CD4-positive, alpha-beta memory T cell (primary cell): ENCODE data around the gene ABCA3. TPM values are rescaled to one million over a fixed set of nuclear protein-coding genes. Genes with fewer than 3 reads are reported as not detected.
A peak's percentile ranks its signal among the peaks of the same experiment; 100 is the strongest.

ENCODE experiments used
- CTCF ChIA-PET: fragments of 350-600 bp; sonication (Branson Sonifier 250); formaldehyde crosslinking; loops from one replicate; lab custom pipeline; 2021; ENCODE audit warnings: inconsistent platforms; ENCODE audit not compliant: partially characterized antibody; lab: Charles Lee
- POLR2A ChIA-PET: fragments of 350-600 bp; sonication (Branson Sonifier 250); formaldehyde crosslinking; loops from one replicate; lab custom pipeline; 2021; ENCODE audit not compliant: partially characterized antibody; lab: Charles Lee
- DNase-seq, 5 donors: peaks; one replicate each; pipeline versions ENCODE4 v3.0.0 to v3.0.0-alpha.2; 2020 to 2022; ENCODE audit warnings: mixed read lengths in 1 of 5
- H3K27ac ChIP-seq: one replicate; pipeline ENCODE4 v1.7.0; 2013; ENCODE audit warnings: low read depth, low read length
- H3K27me3 ChIP-seq: 2 replicates; pipeline ENCODE4 v1.7.0; 2013; ENCODE audit warnings: mild to moderate bottlenecking, low read length, moderate library complexity; ENCODE audit not compliant: insufficient read depth
- H3K36me3 ChIP-seq: 2 replicates; pipeline ENCODE4 v1.7.0; 2013; ENCODE audit warnings: mild to moderate bottlenecking, low read length, moderate library complexity; ENCODE audit not compliant: insufficient read depth
- H3K4me1 ChIP-seq: 2 replicates; pipeline ENCODE4 v1.7.0; 2013; ENCODE audit warnings: mild to moderate bottlenecking, low read length, moderate library complexity; ENCODE audit not compliant: insufficient read depth
- H3K4me3 ChIP-seq, 2 donors: one replicate each; pipeline ENCODE4 v1.7.0; 2013; ENCODE audit warnings: low read length in 2 of 2, mild to moderate bottlenecking in 1 of 2
- H3K9me3 ChIP-seq, 2 donors: one replicate each; pipeline ENCODE4 v1.7.0; 2013; ENCODE audit warnings: low read length in 2 of 2, control low read depth in 1 of 2; ENCODE audit not compliant: control insufficient read depth in 1 of 2
- H3K27ac Mint-ChIP-seq, 7 donors: one replicate each; pipeline ENCODE4 v1.8.0; 2020 to 2021; ENCODE audit warnings: mixed read lengths in 7 of 7, mild to moderate bottlenecking in 6 of 7, inconsistent platforms in 3 of 7, moderate library complexity in 3 of 7
- H3K27me3 Mint-ChIP-seq, 2 donors: one replicate each; pipeline ENCODE4 v1.8.0; 2020 to 2021; ENCODE audit warnings: mixed read lengths in 2 of 2
- H3K36me3 Mint-ChIP-seq, 2 donors: one replicate each; pipeline ENCODE4 v1.8.0; 2020 to 2021; ENCODE audit warnings: mixed read lengths in 2 of 2, inconsistent platforms in 1 of 2, mild to moderate bottlenecking in 1 of 2
- H3K4me1 Mint-ChIP-seq, 4 donors: one replicate each; pipeline ENCODE4 v1.8.0; 2020 to 2021; ENCODE audit warnings: mixed read lengths in 4 of 4, mild to moderate bottlenecking in 1 of 4
- H3K4me3 Mint-ChIP-seq, 8 donors: one replicate each; pipeline ENCODE4 v1.8.0; 2020 to 2021; ENCODE audit warnings: mixed read lengths in 8 of 8, mild to moderate bottlenecking in 7 of 8, moderate library complexity in 6 of 8, inconsistent platforms in 3 of 8
- H3K9me3 Mint-ChIP-seq, 8 donors: one replicate each; pipeline ENCODE4 v1.8.0; 2020 to 2021; ENCODE audit warnings: mixed read lengths in 8 of 8, mild to moderate bottlenecking in 5 of 8, inconsistent platforms in 3 of 8, moderate library complexity in 1 of 8
- intact Hi-C: fragments of 100-400 bp; cut with micrococcal nuclease; formaldehyde crosslinking; loops from one replicate; pipeline ENCODE4 v1.15.1; 2023
- polyA plus RNA-seq, 2 donors: library from polyadenylated mRNA; unstranded; fragments of 300-500 nt; fragmentation: Illumina TruSeq; gene quantifications; one replicate each; pipeline ENCODE4 v1.2.3, GENCODE V29; 2021
- total RNA-seq, 2 experiments: library from RNA; stranded (reverse); gene quantifications; one replicate each; pipeline ENCODE4 v1.2.3, GENCODE V29; 2021

ABCA3 gene
- total and polyA plus RNA-seq, 4 experiments from 2014 or later = 1.7 to 12.7 (median 6.5) TPM

DNA sequence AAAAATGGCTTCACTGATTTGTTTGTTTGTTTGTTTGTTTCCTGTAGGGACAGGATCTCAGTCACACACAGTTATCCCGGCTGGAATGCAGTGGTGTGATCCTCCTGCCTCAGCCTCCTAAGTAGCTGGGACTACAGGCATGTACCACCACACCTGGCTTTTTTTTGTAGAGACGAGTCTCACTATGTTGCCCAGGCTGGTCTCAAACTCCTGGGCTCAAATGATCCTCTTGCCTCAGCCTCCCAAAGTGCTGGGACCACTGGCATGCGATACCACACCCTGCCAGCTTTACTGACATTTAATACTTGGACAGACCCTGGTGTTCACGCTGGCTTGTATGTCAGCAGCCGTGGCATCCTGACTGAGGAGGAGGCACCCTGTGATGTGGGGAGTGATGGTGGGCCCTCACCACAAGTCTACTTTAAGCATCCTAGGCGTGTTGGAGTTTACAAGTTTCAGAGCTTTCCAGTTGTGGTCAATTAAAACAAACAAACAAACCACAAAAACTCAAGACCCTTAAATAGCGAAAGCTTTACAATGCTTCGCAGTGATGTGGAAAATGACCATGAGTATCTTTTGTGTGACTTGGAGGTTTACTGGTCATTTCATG lies 5.1 kb downstream of the ABCA3 start:
- no peaks in the 10 kb centered on the region for H3K9me3 ChIP-seq
- intact Hi-C loops = no loop called here
- H3K4me1 ChIP-seq = peaks cover 11% of the 10 kb centered on the region
- no peak overlapping the region for H3K27ac ChIP-seq
- H3K4me1 Mint-ChIP-seq = peaks cover 8 to 22% (median 14%) of the 10 kb centered on the region in 4 donors
- no peak overlapping the region for H3K4me3 Mint-ChIP-seq
- no peaks in the 10 kb centered on the region for H3K9me3 Mint-ChIP-seq
- no peak overlapping the region for H3K4me3 ChIP-seq
- CTCF ChIA-PET = no interaction called here
- H3K27me3 ChIP-seq = no peaks in the 10 kb centered on the region
- no peak overlapping the region for H3K27ac Mint-ChIP-seq
- H3K36me3 ChIP-seq = no peaks in the 10 kb centered on the region
- POLR2A ChIA-PET = no interaction called here
- no peaks in the 10 kb centered on the region for H3K27me3 Mint-ChIP-seq
- no peak for DNase-seq
- peaks cover 0 to 2% of the 10 kb centered on the region in 2 donors for H3K36me3 Mint-ChIP-seq

DNA sequence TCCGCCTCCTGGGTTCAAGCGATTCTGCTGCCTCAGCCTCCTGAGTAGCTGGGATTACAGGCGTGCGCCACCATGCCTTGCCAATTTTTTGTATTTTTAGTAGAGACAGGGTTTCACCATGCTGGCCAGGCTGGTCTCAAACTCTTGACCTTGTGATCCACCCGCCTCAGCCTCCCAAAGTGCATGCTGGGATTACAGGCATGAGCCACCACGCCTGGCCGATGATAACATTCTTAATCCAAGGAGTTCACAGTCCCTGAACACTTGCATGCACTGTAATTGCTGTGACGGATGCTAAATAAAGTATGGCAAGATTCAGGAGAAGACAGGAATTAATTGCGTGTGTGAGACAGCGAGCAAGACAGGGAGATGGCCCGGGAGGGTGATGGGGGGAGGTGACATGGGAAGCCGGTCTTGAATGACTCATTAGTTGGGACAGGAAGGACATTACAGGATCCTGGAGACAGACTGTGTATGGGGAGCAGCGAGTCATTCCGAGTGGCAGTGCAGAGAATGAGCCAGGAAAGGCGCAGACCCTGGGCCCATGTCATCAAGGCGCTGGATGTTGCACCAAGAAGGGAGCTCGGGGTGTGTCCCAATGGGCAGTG lies 6.7 kb downstream of the ABCA3 start:
- Histone ChIP-seq H3K36me3 (no peaks in the 10 kb centered on the region), H3K9me3 (no peaks in the 10 kb centered on the region), H3K27me3 (no peaks in the 10 kb centered on the region), H3K4me3 (no peak overlapping the region), H3K27ac (no peak overlapping the region), H3K4me1 (peaks cover under 1% of the 10 kb centered on the region)
- Mint-ChIP-seq H3K27ac (no peak overlapping the region), H3K27me3 (no peaks in the 10 kb centered on the region), H3K36me3 (no peaks in the 10 kb centered on the region), H3K4me1 (peaks cover 1 to 13% (median 7%) of the 10 kb centered on the region in 4 donors), H3K9me3 (no peaks in the 10 kb centered on the region), H3K4me3 (peak overlapping the region in 1 of 8 donors; percentile 10)
- no peak for DNase-seq
- CTCF ChIA-PET = no interaction called here
- POLR2A ChIA-PET = no interaction called here
- intact Hi-C loops = no loop called here

DNA sequence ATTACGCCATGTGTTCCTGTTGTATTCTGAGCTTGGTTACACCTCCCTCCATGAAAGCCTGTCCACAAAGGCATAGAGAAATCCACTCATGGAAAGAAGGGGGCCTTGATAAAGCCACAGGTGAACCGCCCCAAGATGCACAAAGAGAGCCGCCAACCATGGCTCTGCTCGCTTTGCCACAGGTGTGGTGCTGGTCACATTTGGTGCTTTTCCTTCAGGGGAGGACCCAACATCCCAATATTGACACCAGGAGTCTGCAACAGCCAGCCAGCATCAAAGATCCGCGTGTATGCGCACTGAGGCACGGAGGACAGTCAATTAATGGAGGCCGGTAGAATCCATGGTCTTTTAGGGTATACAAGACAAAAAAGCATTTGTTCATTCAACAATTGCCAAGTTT lies 7.3 kb downstream of the ABCA3 start:
- Mint-ChIP-seq H3K4me3 (no peak overlapping the region), H3K27ac (no peak overlapping the region), H3K9me3 (no peaks in the 10 kb centered on the region), H3K27me3 (no peaks in the 10 kb centered on the region), H3K4me1 (peaks cover 1 to 9% (median 5%) of the 10 kb centered on the region in 4 donors), H3K36me3 (no peaks in the 10 kb centered on the region)
- no peak for DNase-seq
- intact Hi-C loops = no loop called here
- no peaks in the 10 kb centered on the region for H3K9me3 ChIP-seq
- H3K27me3 ChIP-seq = no peaks in the 10 kb centered on the region
- H3K4me1 ChIP-seq = no peaks in the 10 kb centered on the region
- CTCF ChIA-PET = interaction anchor here (0.6 kb wide), 1 partner anchor 155 kb away, joined by 3 read pairs; no protein-coding TSS in a partner anchor
- H3K36me3 ChIP-seq = no peaks in the 10 kb centered on the region
- POLR2A ChIA-PET = no interaction called here
- H3K27ac ChIP-seq = no peak overlapping the region
- no peak overlapping the region for H3K4me3 ChIP-seq

DNA sequence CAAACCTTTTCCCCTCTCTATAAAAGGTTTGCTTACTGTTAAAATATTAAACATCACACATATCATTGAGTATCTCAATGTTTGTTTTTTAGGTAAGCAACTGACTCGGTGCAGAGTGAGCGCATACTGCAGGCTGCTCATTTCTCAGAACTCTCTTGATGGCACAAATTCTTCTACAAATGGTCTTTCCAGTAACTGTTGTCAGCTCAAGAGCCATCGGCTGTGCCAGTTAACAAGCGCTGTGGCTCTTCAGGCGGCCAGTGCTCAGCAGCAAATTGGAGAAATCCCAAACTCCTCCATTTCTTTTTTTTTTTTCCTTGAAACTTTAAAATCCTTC lies 8.6 kb downstream of the ABCA3 start:
- Mint-ChIP-seq H3K27ac (no peak overlapping the region), H3K36me3 (no peaks in the 10 kb centered on the region), H3K9me3 (no peaks in the 10 kb centered on the region), H3K4me3 (no peak overlapping the region), H3K27me3 (no peaks in the 10 kb centered on the region), H3K4me1 (peaks cover 0 to 5% (median 1%) of the 10 kb centered on the region in 4 donors)
- Histone ChIP-seq H3K4me3 (no peak overlapping the region), H3K9me3 (no peaks in the 10 kb centered on the region), H3K27me3 (no peaks in the 10 kb centered on the region), H3K4me1 (no peaks in the 10 kb centered on the region), H3K27ac (no peak overlapping the region), H3K36me3 (no peaks in the 10 kb centered on the region)
- ChIA-PET CTCF (interaction anchor here (0.9 kb wide), 1 partner anchor 16 kb away, joined by 5 read pairs; no protein-coding TSS in a partner anchor), POLR2A (no interaction called here)
- intact Hi-C loops = no loop called here
- DNase-seq = no peak

DNA sequence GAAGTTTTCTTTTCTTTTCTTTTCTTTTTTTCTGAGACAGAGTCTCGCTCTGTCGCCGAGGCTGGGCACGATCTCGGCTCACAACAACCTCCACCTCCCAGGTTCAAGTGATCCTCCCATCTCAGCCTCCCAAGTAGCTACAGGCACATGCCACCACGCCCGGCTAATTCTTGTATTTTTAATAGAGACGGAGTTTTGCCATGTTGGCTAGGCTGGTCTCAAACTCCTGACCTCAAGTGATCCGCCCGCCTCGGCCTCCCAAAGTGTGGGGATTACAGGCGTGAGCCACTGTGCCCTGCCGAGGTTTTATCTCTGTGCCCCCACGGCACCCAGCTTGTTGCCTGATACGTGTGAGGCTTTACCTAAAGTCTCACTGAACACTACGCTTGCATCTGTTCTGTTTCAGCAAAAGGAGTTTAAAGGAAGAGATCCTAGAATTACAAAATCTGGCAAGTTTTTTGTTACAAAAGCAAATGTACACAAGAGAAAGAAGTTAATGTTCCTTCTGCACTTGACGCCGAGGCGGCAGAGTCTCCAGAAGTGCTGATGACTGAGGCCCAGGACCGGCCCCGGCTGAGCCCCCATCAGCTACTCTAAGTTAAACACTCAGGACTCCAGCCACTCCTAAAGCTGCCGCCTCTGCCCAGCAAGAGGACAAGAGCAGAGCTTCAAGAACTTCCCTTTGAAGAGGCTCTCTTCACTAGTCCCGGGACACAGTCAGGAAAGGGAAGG lies 9.2 kb downstream of the ABCA3 start:
- Mint-ChIP-seq H3K27me3 (no peaks in the 10 kb centered on the region), H3K4me1 (peaks cover 0 to 5% (median 1%) of the 10 kb centered on the region in 4 donors), H3K9me3 (no peaks in the 10 kb centered on the region), H3K36me3 (no peaks in the 10 kb centered on the region), H3K4me3 (no peak overlapping the region), H3K27ac (peak overlapping the region in 1 of 7 donors; percentile 30)
- Histone ChIP-seq H3K27me3 (no peaks in the 10 kb centered on the region), H3K27ac (no peak overlapping the region), H3K36me3 (no peaks in the 10 kb centered on the region), H3K4me3 (no peak overlapping the region), H3K4me1 (no peaks in the 10 kb centered on the region), H3K9me3 (no peaks in the 10 kb centered on the region)
- POLR2A ChIA-PET = no interaction called here
- DNase-seq = no peak
- intact Hi-C loops = no loop called here
- CTCF ChIA-PET = interaction anchor here (0.9 kb wide), 1 partner anchor 16 kb away, joined by 5 read pairs; no protein-coding TSS in a partner anchor

DNA sequence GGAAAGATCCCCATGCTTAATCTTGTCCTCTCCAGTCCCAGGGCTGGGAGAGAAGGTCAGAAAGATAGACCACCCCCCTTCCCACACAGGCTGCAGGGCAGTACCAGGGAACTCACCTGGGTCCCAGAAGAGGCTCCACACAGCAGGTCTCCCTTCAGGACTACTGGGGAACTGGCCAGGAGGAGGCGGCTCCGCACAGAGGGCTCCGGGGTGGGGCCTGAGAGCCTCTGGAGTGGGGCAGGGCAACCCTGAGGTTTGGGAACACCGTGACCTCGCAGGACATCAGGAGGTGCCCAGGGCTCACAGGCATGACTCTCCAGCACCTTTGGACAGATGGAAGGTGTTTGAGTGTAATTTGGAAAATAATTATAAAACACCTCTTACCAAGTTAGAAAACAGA lies 11.0 kb downstream of the ABCA3 start:
- Mint-ChIP-seq H3K27me3 (no peaks in the 10 kb centered on the region), H3K27ac (no peak overlapping the region), H3K4me3 (no peak overlapping the region), H3K4me1 (no peaks in the 10 kb centered on the region), H3K36me3 (peaks cover 0 to 3% of the 10 kb centered on the region in 2 donors), H3K9me3 (no peaks in the 10 kb centered on the region)
- DNase-seq = no peak
- intact Hi-C loops = no loop called here
- Histone ChIP-seq H3K27ac (no peak overlapping the region), H3K4me1 (no peaks in the 10 kb centered on the region), H3K27me3 (no peaks in the 10 kb centered on the region), H3K36me3 (no peaks in the 10 kb centered on the region), H3K9me3 (no peaks in the 10 kb centered on the region), H3K4me3 (no peak overlapping the region)
- ChIA-PET CTCF (interaction anchor here (0.6 to 2.5 kb wide), 2 partner anchors 11 to 40 kb away, joined by 3 to 6 read pairs; partner anchors contain the start of gene ABCA3), POLR2A (no interaction called here)

DNA sequence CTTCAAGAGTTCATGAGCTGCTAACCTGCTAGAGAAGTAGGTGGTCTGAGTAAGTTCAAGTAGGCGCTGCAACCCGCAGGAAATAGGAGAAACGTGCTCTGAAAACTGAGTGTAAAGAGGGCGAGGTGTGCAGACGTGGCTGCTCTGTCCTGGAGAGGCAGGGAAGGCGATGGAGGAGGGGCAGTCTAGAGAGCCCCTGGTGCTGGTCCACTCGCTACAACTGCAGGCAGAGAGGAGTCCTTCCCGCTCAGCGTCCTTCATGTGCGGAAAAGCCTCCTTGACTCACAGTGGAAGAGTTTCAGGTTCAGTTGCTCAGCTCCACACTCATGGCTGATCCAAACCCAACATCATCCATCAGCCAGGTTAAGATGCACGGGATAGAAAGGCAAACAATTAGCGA lies 12.1 kb downstream of the ABCA3 start:
- POLR2A ChIA-PET = no interaction called here
- no peak overlapping the region for H3K27ac Mint-ChIP-seq
- Histone ChIP-seq H3K9me3 (no peaks in the 10 kb centered on the region), H3K4me1 (no peaks in the 10 kb centered on the region), H3K27ac (no peak overlapping the region), H3K36me3 (no peaks in the 10 kb centered on the region), H3K27me3 (no peaks in the 10 kb centered on the region), H3K4me3 (no peak overlapping the region)
- peaks cover 3 to 7% of the 10 kb centered on the region in 2 donors for H3K36me3 Mint-ChIP-seq
- H3K9me3 Mint-ChIP-seq = no peaks in the 10 kb centered on the region
- H3K4me1 Mint-ChIP-seq = no peaks in the 10 kb centered on the region
- no peaks in the 10 kb centered on the region for H3K27me3 Mint-ChIP-seq
- no peak for DNase-seq
- H3K4me3 Mint-ChIP-seq = no peak overlapping the region
- CTCF ChIA-PET = interaction anchor here (2.5 kb wide), 1 partner anchor 12 kb away, joined by 6 read pairs; the partner anchor contains the start of gene ABCA3
- intact Hi-C loops = no loop called here
